ENCODE measurements around the gene LCE3E.
"Not testable (repeated sequence)": the region's sequence is repeated elsewhere in the genome, so short reads cannot be mapped to it uniquely, and the experiment has no call there.

DNA sequence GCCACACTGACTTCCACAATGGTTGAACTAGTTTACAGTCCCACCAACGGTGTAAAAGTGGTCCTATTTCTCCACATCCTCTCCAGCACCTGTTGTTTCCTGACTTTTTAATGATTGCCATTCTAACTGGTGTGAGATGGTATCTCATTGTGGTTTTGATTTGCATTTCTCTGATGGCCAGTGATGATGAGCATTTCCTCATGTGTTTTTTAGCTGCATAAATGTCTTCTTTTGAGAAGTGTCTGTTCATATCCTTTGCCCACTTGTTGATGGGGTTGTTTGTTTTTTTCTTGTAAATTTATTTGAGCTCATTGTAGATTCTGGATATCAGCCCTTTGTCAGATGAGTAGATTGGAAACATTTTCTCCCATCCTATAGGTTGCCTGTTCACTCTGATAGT lies 18.2 kb downstream of the LCE3E start:
- TF ChIP-seq, protein P1, sequence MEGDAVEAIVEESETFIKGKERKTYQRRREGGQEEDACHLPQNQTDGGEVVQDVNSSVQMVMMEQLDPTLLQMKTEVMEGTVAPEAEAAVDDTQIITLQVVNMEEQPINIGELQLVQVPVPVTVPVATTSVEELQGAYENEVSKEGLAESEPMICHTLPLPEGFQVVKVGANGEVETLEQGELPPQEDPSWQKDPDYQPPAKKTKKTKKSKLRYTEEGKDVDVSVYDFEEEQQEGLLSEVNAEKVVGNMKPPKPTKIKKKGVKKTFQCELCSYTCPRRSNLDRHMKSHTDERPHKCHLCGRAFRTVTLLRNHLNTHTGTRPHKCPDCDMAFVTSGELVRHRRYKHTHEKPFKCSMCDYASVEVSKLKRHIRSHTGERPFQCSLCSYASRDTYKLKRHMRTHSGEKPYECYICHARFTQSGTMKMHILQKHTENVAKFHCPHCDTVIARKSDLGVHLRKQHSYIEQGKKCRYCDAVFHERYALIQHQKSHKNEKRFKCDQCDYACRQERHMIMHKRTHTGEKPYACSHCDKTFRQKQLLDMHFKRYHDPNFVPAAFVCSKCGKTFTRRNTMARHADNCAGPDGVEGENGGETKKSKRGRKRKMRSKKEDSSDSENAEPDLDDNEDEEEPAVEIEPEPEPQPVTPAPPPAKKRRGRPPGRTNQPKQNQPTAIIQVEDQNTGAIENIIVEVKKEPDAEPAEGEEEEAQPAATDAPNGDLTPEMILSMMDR (IDR thresholded peaks at IDR 0.05) = not testable (repeated sequence)
- not testable (repeated sequence) for TF ChIP-seq POLR2A, POLR2AphosphoS5 (IDR thresholded peaks at IDR 0.05)
